HG03354 (cell line): Measurements from ENCODE around the gene PTPRK.

Experiments used
- ATAC-seq: cut with Tn5 transposase; IDR thresholded peaks from one replicate; pipeline ENCODE4 v1.9.1; 2021; ENCODE audit warnings: mild to moderate bottlenecking; ENCODE audit not compliant: unreplicated experiment, poor library complexity, severe bottlenecking

The PTPRK gene

GRCh38 chr6:128271011-128271410, 249.4 kb downstream of the PTPRK start:
- ATAC-seq, result no peak

GRCh38 chr6:128266946-128267345, 253.5 kb downstream of the PTPRK start:
- ATAC-seq, result no peak

- no peak for ATAC-seq
These were observed 254.7 kb downstream of the PTPRK start for GRCh38 chr6:128265706-128266105.

- ATAC-seq, result peak; percentile 71
These were observed 260.4 kb downstream of the PTPRK start for GRCh38 chr6:128259730-128260685.

GRCh38 chr6:128259029-128259724, 261.2 kb downstream of the PTPRK start:
- ATAC-seq, result peak; percentile 97

GRCh38 chr6:128256095-128256494, 264.3 kb downstream of the PTPRK start:
- no peak for ATAC-seq

- ATAC-seq, result no peak
These were observed 267.8 kb downstream of the PTPRK start for GRCh38 chr6:128252341-128253176.

GRCh38 chr6:128251445-128252340, 268.7 kb downstream of the PTPRK start:
- no peak for ATAC-seq

GRCh38 chr6:128250370-128251070, 269.9 kb downstream of the PTPRK start:
- ATAC-seq, result no peak

- ATAC-seq, result no peak
These were observed 271.0 kb downstream of the PTPRK start for GRCh38 chr6:128249429-128249828.

- no peak for ATAC-seq
These were observed 273.7 kb downstream of the PTPRK start for GRCh38 chr6:128246472-128247260.

GRCh38 chr6:128244751-128245405, 275.5 kb downstream of the PTPRK start:
- ATAC-seq, result no peak

GRCh38 chr6:128242765-128243403, 277.5 kb downstream of the PTPRK start:
- ATAC-seq, result no peak

GRCh38 chr6:128241216-128241615, 279.2 kb downstream of the PTPRK start:
- ATAC-seq, result peak; percentile 74

GRCh38 chr6:128240024-128240428, 280.4 kb downstream of the PTPRK start:
- peak; percentile 63 for ATAC-seq

- ATAC-seq, result no peak
These were observed 281.3 kb downstream of the PTPRK start for GRCh38 chr6:128239146-128239545.

- ATAC-seq, result no peak
These were observed 282.2 kb downstream of the PTPRK start for GRCh38 chr6:128238225-128238624.
